CD4-positive, alpha-beta T cell (primary cell): ENCODE measurements around the gene LRRC8E. TPM values are rescaled to one million over a fixed set of nuclear protein-coding genes. Genes with fewer than 3 reads are reported as not detected.

Source experiments
- ATAC-seq: fragments of 200-7000 bp; cut with Tn5 transposase; one replicate; pipeline ENCODE4 v1.10.0; 2022; ENCODE audit warnings: mild to moderate bottlenecking; ENCODE audit not compliant: poor library complexity
- CTCF ChIA-PET: fragments of 350-600 bp; sonication (Branson Sonifier 250); formaldehyde crosslinking; loops from one replicate; lab custom pipeline; 2021; ENCODE audit warnings: antibody characterized with exemption, inconsistent platforms; lab: Charles Lee
- POLR2A ChIA-PET: fragments of 350-600 bp; sonication (Branson Sonifier 250); formaldehyde crosslinking; loops from one replicate; lab custom pipeline; 2021; ENCODE audit warnings: antibody characterized with exemption, inconsistent platforms; lab: Charles Lee
- DNase-seq, 14 experiments: peaks; one replicate each; pipeline ENCODE4 v3.0.0-alpha.2; 2013 to 2020; ENCODE audit warnings: mixed read lengths in 2 of 14
- H3K27ac ChIP-seq, 2 donors: one replicate each; pipeline versions ENCODE4 v1.5.1 to v1.7.0; 2013; ENCODE audit warnings: low read length in 2 of 2, low read depth in 1 of 2, mild to moderate bottlenecking in 1 of 2
- H3K27me3 ChIP-seq, 2 experiments: 1 replicate in 1 of 2; 2 replicates in 1 of 2; pipeline versions ENCODE4 v1.6.1 to v1.7.0; 2013; ENCODE audit warnings: low read length in 2 of 2, control low read depth in 1 of 2, mild to moderate bottlenecking in 1 of 2, moderate library complexity in 1 of 2; ENCODE audit not compliant: insufficient read depth in 2 of 2, control insufficient read depth in 1 of 2
- H3K36me3 ChIP-seq: one replicate; pipeline ENCODE4 v1.6.1; 2013; ENCODE audit warnings: low read length, control low read depth; ENCODE audit not compliant: insufficient read depth
- H3K4me1 ChIP-seq: one replicate; pipeline ENCODE4 v1.6.1; 2013; ENCODE audit warnings: low read length, control low read depth; ENCODE audit not compliant: insufficient read depth
- H3K4me3 ChIP-seq: one replicate; pipeline ENCODE4 v1.5.1; 2013; ENCODE audit warnings: mild to moderate bottlenecking, low read length, moderate library complexity
- H3K9me3 ChIP-seq, 2 experiments: 1 replicate in 1 of 2; 2 replicates in 1 of 2; pipeline versions ENCODE4 v1.6.1 to v1.7.0; 2013; ENCODE audit warnings: low read length in 2 of 2, mild to moderate bottlenecking in 2 of 2, control low read depth in 1 of 2, moderate library complexity in 1 of 2; ENCODE audit not compliant: control insufficient read depth in 1 of 2, insufficient read depth in 1 of 2
- H3K27ac Mint-ChIP-seq: one replicate; pipeline ENCODE4 v1.8.0; 2020; ENCODE audit warnings: mixed read lengths
- H3K27me3 Mint-ChIP-seq: one replicate; pipeline ENCODE4 v1.8.0; 2021; ENCODE audit warnings: mixed read lengths
- H3K36me3 Mint-ChIP-seq: one replicate; pipeline ENCODE4 v1.8.0; 2021; ENCODE audit warnings: low read depth, mixed read lengths
- H3K4me1 Mint-ChIP-seq: one replicate; pipeline ENCODE4 v1.8.0; 2021; ENCODE audit warnings: low read depth, mixed read lengths
- H3K4me3 Mint-ChIP-seq: one replicate; pipeline ENCODE4 v1.8.0; 2020; ENCODE audit warnings: mild to moderate bottlenecking, mixed read lengths
- H3K9me3 Mint-ChIP-seq: one replicate; pipeline ENCODE4 v1.8.0; 2020; ENCODE audit warnings: mixed read lengths
- CTCF ChIP-seq: fragments of 200-600 bp; IDR thresholded peaks from one replicate; pipeline ENCODE4 v1.8.0; 2022; ENCODE audit warnings: antibody characterized with exemption, mild to moderate bottlenecking
- intact Hi-C, 2 experiments: fragments of 100-400 bp; cut with DNase I in 1 of 2; cut with micrococcal nuclease in 1 of 2; formaldehyde crosslinking; loops; one replicate each; pipeline versions ENCODE4 v1.15.1 to v1.9.0; 2023 to 2025; cut with DNase I, micrococcal nuclease
- total RNA-seq, 174 experiments: library from RNA in 2 of 174; stranded (reverse) in 2 of 174; gene quantifications; one replicate each; pipeline ENCODE4 v1.2.3 and lab custom pipeline; 2021 to 2026

LRRC8E gene
- total RNA-seq, 2 experiments from 2014 or later: not detected

DNA sequence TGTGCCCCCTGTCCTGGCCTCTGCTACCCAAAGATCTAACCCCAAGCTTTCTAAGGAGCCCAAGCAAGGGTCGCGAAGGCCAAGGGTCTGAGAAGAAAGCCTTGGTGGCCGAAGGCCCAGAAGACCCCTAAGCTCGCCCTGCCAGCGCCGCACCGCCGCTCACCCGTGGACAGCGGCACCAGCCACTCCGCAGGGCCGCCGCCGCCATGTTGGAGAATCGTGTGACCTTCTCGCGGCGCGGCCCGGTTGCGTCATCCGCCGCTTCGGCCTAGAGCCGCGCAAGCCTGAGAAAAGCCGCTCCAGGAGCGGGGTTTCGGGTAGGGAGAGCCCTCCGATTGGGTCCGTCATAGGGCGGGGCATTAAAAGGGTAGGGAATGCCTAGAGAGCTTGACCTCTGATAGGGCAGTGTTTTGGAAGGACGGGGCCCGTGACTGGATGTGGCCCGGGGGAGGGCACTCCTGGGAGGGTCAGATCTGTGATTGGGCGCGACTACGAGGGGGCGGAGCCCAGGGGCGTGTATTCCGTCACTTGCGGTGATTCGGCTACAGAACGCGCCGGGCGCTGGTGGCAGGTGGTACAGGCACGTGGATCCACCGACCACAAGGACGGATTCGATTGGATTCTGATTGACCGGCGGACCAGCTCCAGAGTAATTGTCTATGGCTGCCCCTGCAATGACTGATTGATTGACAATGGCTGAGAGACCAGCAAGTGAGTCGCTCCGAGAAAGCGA lies 55.3 kb downstream of the LRRC8E start, which contains the start of gene TIMM44:
Gene TIMM44 (minus strand): TSS at position 223 of the 733 bp plus-strand sequence. CDS start 15 bp downstream, at position 208.
- DNase-seq (peak; percentile 95 to 100 (median 97)), ATAC-seq (peak; percentile 96)
- Mint-ChIP-seq H3K27me3 (no peaks in the 10 kb centered on the region), H3K9me3 (no peaks in the 10 kb centered on the region), H3K4me1 (peaks cover 36% of the 10 kb centered on the region), H3K36me3 (peaks cover 31% of the 10 kb centered on the region), H3K4me3 (peak within 1 kb of the TSS; percentile 95), H3K27ac (peak within 1 kb of the TSS; percentile 87)
- ChIA-PET POLR2A (interaction anchor here (0.9 to 2.6 kb wide), 19 partner anchors 9 to 1519 kb away, joined by 3 to 47 read pairs (median 5); partner anchors contain the start of genes CERS4, ELAVL1, KHSRP and MAP2K7), CTCF (interaction anchor here (0.7 to 3.1 kb wide), 14 partner anchors 9 to 410 kb away, joined by 3 to 36 read pairs (median 5); partner anchors contain the start of genes ELAVL1, MAP2K7, NDUFA7 and RPS28)
- no peak for TF ChIP-seq CTCF
- Histone ChIP-seq H3K27ac (peak within 1 kb of the TSS; percentile 96 to 97), H3K9me3 (no peaks in the 10 kb centered on the region), H3K4me3 (peak within 1 kb of the TSS; percentile 97), H3K4me1 (peaks cover 30% of the 10 kb centered on the region), H3K36me3 (peaks cover 17% of the 10 kb centered on the region), H3K27me3 (no peaks in the 10 kb centered on the region)
- intact Hi-C loops: loop anchor here (1.0 to 10.0 kb wide), 11 partner anchors 17 to 889 kb away; partner anchors contain the start of genes CTXN1 (in 1 of the 2), ELAVL1 (in 1 of the 2), MAP2K7 (in 1 of the 2) and MBD3L1 (in 1 of the 2)

DNA sequence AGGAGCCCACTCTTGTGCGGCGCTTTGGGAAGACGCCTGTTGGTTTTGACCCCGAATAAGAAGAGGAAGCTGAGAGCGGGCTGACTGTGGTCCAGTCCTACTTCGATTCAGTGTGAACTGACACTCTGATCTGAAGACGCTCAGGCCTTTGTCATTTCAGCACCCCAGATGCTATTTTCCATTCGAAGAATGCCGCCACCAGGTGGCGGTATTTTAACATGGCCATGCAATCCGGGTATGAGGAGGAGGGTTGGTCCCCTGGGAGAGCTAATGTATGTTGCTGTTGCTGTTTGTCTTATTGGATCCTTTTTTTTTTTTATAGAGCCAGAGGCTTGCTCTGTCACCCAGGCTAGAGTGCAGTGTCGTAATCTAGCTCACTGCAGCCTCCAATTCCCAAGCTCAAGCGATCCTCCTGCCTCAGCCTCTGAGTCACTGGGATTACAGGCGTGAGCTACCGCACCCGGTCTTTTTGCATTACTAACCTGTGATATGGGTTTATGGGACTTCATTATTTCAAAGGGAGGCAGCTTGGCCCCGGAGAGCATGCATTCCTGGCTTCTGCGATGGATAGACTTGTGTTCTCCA lies 56.0 kb downstream of the LRRC8E start:
- peak overlapping the region; percentile 96 to 97 for H3K27ac ChIP-seq
- Mint-ChIP-seq H3K4me1 (peaks cover 32% of the 10 kb centered on the region), H3K27me3 (no peaks in the 10 kb centered on the region), H3K36me3 (peaks cover 25% of the 10 kb centered on the region), H3K4me3 (peak overlapping the region; percentile 95), H3K27ac (peak overlapping the region; percentile 87), H3K9me3 (no peaks in the 10 kb centered on the region)
- no peaks in the 10 kb centered on the region for H3K27me3 ChIP-seq
- no peaks in the 10 kb centered on the region for H3K9me3 ChIP-seq
- H3K36me3 ChIP-seq: peaks cover 14% of the 10 kb centered on the region
- intact Hi-C loops: loop anchor here (1.0 to 10.0 kb wide), 10 partner anchors 17 to 888 kb away; partner anchors contain the start of genes CTXN1 (in 1 of the 2), ELAVL1 (in 1 of the 2), MAP2K7 (in 1 of the 2) and MBD3L1 (in 1 of the 2)
- H3K4me3 ChIP-seq: peak overlapping the region; percentile 97
- ChIA-PET CTCF (interaction anchor here (0.6 to 3.1 kb wide), 17 partner anchors 8 to 410 kb away, joined by 3 to 36 read pairs (median 4); partner anchors contain the start of genes ELAVL1, NDUFA7, RPS28 and SNAPC2), POLR2A (interaction anchor here (0.9 to 2.6 kb wide), 18 partner anchors 8 to 1520 kb away, joined by 3 to 47 read pairs (median 6); partner anchors contain the start of genes CERS4, ELAVL1, KHSRP and MAP2K7)
- DNase-seq: peak; percentile 75 to 92 (median 84)
- peak; percentile 94 for TF ChIP-seq CTCF
- ATAC-seq: peak; percentile 45
- H3K4me1 ChIP-seq: peaks cover 30% of the 10 kb centered on the region

DNA sequence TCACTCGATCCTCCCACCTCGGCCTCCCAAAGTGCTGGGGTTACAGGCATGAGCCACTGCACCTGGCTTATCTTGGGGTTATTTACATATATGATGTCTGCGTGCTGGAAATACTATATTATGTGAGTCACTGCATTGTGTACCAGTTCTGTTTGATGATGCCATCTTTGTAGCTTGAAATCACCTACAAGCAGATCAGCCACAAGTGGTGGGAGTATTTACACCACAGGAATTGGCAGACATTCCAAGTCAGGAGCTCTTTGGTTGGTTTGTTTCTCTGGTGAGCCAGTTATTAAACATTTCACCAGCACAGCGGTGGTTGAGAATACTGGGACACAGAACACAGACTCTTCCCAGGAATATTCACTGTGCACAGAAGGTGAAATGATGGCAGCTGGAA lies 59.6 kb downstream of the LRRC8E start:
- Histone ChIP-seq H3K4me3 (no peak overlapping the region), H3K4me1 (peaks cover 14% of the 10 kb centered on the region), H3K27ac (no peak overlapping the region), H3K36me3 (no peaks in the 10 kb centered on the region), H3K9me3 (no peaks in the 10 kb centered on the region), H3K27me3 (no peaks in the 10 kb centered on the region)
- ATAC-seq (no peak), DNase-seq (no peak)
- Mint-ChIP-seq H3K36me3 (peaks cover 9% of the 10 kb centered on the region), H3K4me1 (peaks cover 15% of the 10 kb centered on the region), H3K9me3 (no peaks in the 10 kb centered on the region), H3K27me3 (no peaks in the 10 kb centered on the region), H3K27ac (no peak overlapping the region), H3K4me3 (no peak overlapping the region)
- POLR2A ChIA-PET: no interaction called here
- intact Hi-C loops: loop anchor here (10.0 kb wide), 5 partner anchors 57 to 843 kb away; partner anchors contain the start of genes ELAVL1 (in 1 of the 2) and RAB11B (in 1 of the 2)
- CTCF ChIA-PET: no interaction called here
- TF ChIP-seq CTCF: no peak
